HUDEP-2 (cell line): ENCODE measurements around the gene SYNJ1.
"Not testable (repeated sequence)": the region's sequence is repeated elsewhere in the genome, so short reads cannot be mapped to it uniquely, and the experiment has no call there.

Source experiments
- DNase-seq, 76 experiments: peaks; one replicate each; lab custom pipeline; 2025; ENCODE audit not compliant: unreplicated experiment in 76 of 76; lab: John Stamatoyannopoulos, UW

The SYNJ1 gene

GRCh38 chr21:32741336-32741735, 13.5 kb upstream of the SYNJ1 start:
- DNase-seq, result no peak

- DNase-seq, result no peak
Observed at GRCh38 chr21:32739946-32740345, 12.1 kb upstream of the SYNJ1 start.

- DNase-seq, result not testable (repeated sequence)
Observed at GRCh38 chr21:32736083-32736482, 8.3 kb upstream of the SYNJ1 start.

- no peak for DNase-seq
Observed at GRCh38 chr21:32735524-32735923, 7.7 kb upstream of the SYNJ1 start.

GRCh38 chr21:32733990-32734613, 6.3 kb upstream of the SYNJ1 start:
- DNase-seq, result no peak

GRCh38 chr21:32733356-32733755, 5.5 kb upstream of the SYNJ1 start:
- DNase-seq, result no peak

- DNase-seq, result no peak
Observed at GRCh38 chr21:32732544-32732943, 4.7 kb upstream of the SYNJ1 start.

- no peak for DNase-seq
Observed at GRCh38 chr21:32728848-32729247, 1.0 kb upstream of the SYNJ1 start.

- peak in 3 of 76 experiments; percentile 27 to 58 (median 33) for DNase-seq
Observed at GRCh38 chr21:32728456-32728839, 635 bp upstream of the SYNJ1 start.

GRCh38 chr21:32726839-32727686, 750 bp downstream of the SYNJ1 start:
- peak in 35 of 76 experiments; percentile 5 to 82 (median 44) for DNase-seq

GRCh38 chr21:32719085-32719484, 8.7 kb downstream of the SYNJ1 start:
- no peak for DNase-seq

GRCh38 chr21:32717851-32718316, 9.9 kb downstream of the SYNJ1 start:
- DNase-seq, result no peak

- DNase-seq, result no peak
Observed at GRCh38 chr21:32716486-32716885, 11.3 kb downstream of the SYNJ1 start.

- DNase-seq, result no peak
Observed at GRCh38 chr21:32713726-32714125, 14.1 kb downstream of the SYNJ1 start.

- DNase-seq, result no peak
Observed at GRCh38 chr21:32712641-32713040, 15.2 kb downstream of the SYNJ1 start.

- no peak for DNase-seq
Observed at GRCh38 chr21:32712043-32712442, 15.8 kb downstream of the SYNJ1 start.

GRCh38 chr21:32710987-32711386, 16.8 kb downstream of the SYNJ1 start:
- DNase-seq, result no peak

GRCh38 chr21:32710069-32710784, 17.6 kb downstream of the SYNJ1 start:
- no peak for DNase-seq

GRCh38 chr21:32708069-32708468, 19.7 kb downstream of the SYNJ1 start:
- no peak for DNase-seq

- DNase-seq, result no peak
Observed at GRCh38 chr21:32705901-32706300, 21.9 kb downstream of the SYNJ1 start.

GRCh38 chr21:32705139-32705538, 22.7 kb downstream of the SYNJ1 start:
- no peak for DNase-seq
